H1 (cell line): ENCODE measurements around the gene KIF23.

ENCODE experiments used
- POLR2AphosphoS5 ChIP-seq: IDR thresholded peaks from 2 replicates; pipeline ENCODE4 v1.6.1; 2011; ENCODE audit warnings: low read depth, low read length
- SIX5 ChIP-seq: IDR thresholded peaks from 2 replicates; pipeline ENCODE4 v1.6.1; 2011; ENCODE audit warnings: mild to moderate bottlenecking, low read depth, low read length
- TF ChIP-seq, protein P1 (sequence below): IDR thresholded peaks from 2 replicates; pipeline ENCODE4 v1.6.1; 2012; ENCODE audit warnings: inconsistent platforms

GRCh38 chr15:69421498-69421897 lies 7.3 kb downstream of the KIF23 start:
- no peak for TF ChIP-seq SIX5
- no peak for TF ChIP-seq POLR2AphosphoS5
- TF ChIP-seq, protein P1, sequence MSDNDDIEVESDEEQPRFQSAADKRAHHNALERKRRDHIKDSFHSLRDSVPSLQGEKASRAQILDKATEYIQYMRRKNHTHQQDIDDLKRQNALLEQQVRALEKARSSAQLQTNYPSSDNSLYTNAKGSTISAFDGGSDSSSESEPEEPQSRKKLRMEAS = no peak
